ENCODE data around the gene TSPAN17. TPM values are rescaled to one million over a fixed set of nuclear protein-coding genes. Genes with fewer than 3 reads are reported as not detected.

TSPAN17 gene
- total RNA-seq, 1 donor from 2014 or later, result 20.1 TPM

- ATAC-seq (no peak), DNase-seq (ENCODE audit: low spot score) (no peak)
- intact Hi-C loops (cut with DNase I), result no loop called here
Measured at GRCh38 chr5:176637556-176637955, 9.7 kb upstream of the TSPAN17 start.

DNA sequence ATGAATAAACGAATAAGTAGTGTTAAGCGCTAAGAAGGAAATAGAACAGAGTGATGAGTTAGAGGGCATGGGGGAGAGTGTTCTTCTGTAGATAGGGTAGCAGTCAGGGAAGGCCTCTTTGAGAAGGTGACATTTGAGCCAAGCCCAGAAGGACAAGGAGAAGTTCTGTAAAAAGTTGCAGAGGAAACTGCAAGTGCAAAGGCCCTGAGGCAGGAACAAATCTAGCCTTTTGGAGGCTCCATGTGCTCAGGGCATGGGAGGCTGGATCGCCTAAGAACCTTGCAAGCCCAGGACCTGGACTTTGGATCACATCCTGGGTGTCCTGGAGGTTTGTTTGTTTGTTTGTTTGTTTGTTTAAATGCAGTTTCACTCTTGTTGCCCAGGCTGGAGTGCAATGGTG lies 8.8 kb upstream of the TSPAN17 start:
- ATAC-seq (no peak), DNase-seq (ENCODE audit: low spot score) (no peak)
- intact Hi-C loops (cut with DNase I), result no loop called here

GRCh38 chr5:176639208-176639607 lies 8.1 kb upstream of the TSPAN17 start:
- no peak for ATAC-seq
- intact Hi-C loops (cut with DNase I), result no loop called here
- no peak for DNase-seq (ENCODE audit: low spot score)

GRCh38 chr5:176639981-176640380 lies 7.3 kb upstream of the TSPAN17 start:
- intact Hi-C loops (cut with DNase I), result no loop called here
- ATAC-seq, result peak; percentile 33
- DNase-seq (ENCODE audit: low spot score), result no peak

- intact Hi-C loops (cut with DNase I), result no loop called here
- DNase-seq (ENCODE audit: low spot score) (no peak), ATAC-seq (no peak)
Measured at GRCh38 chr5:176640616-176641015, 6.7 kb upstream of the TSPAN17 start.

DNA sequence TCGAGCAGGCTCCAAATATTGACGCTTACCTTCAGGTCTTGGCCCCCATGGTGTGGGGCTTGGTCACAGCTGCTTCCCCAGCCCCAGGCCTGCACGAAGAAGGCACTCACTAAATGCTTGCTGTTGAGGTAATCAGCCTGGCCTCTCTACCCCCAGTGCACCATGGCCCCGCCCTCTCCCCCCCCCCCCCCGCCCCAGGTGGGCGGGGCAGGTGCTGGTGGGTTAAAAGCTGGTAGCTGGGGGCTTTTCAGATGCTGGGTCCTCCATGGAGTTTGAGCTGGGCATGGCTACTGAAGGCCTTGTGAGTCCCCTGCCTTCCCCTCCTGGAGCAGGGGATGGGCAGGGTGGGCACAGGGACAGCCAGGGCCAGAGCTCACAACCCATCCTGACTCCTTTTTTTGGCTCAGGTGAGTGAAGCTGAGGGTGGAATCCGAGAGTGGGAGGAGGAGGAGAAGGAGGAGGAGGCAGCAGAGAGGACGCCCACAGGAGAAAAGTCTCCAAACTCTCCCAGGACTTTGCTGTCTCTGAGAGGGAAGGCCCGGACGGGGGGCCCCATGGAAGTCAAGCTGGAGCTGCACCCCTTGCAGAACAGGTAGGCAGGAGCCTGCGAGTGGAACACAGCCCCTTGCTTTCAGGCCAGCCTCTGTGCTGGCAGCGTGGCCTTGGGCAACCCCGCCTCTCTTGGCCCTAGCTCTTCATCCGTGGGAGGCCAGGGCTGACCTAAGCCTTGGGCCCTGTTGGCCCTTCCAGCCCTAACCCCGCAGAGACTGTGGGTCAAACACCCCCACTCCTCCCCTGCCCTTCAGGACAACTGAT lies 4.4 kb upstream of the TSPAN17 start:
- ATAC-seq, result no peak
- intact Hi-C loops (cut with DNase I), result no loop called here

DNA sequence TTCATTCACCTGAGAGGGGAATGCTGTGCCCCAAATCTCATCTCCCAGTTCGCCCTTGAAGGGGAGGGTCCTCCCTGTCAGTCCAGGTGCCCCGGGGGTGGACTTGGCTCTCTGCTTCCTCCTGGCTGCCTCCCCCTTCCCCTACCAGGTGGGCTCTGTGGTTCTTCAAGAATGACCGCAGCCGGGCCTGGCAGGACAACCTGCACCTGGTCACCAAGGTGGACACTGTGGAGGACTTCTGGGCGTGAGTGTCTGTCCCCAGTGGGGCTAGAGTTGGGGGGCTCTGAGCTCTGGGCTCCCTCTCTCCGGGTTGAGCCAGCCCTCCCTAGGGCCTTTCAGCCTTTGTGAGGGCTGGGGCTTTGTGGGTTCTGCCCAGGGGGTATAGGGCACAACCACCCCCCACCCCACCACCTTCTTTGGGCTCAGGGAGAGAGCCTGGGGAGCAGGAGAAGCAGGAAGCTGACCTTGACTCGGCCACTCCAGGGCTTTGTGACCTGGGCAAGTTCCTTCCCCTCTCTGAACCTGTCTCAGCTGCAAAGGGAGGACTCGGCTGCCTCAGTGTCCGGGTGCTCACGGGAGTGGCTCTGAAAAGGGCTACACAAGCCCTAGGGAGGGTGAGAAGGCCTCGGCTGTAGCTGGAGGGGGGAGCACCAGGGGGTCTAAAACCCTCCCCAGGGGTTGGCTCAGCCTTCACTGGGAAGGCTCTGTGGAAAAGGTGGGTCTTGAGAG lies 3.6 kb upstream of the TSPAN17 start:
- ATAC-seq (no peak), DNase-seq (ENCODE audit: low spot score) (no peak)
- intact Hi-C loops (cut with DNase I), result no loop called here

More for the DNA sequence above, 4.4 kb upstream of the TSPAN17 start:
- no peak for DNase-seq (ENCODE audit: low spot score)

- intact Hi-C loops (cut with DNase I), result no loop called here
- DNase-seq (ENCODE audit: low spot score) (no peak), ATAC-seq (no peak)
Measured at GRCh38 chr5:176644294-176644693, 3.0 kb upstream of the TSPAN17 start.

GRCh38 chr5:176644878-176645670 lies 2.2 kb upstream of the TSPAN17 start:
- ATAC-seq (no peak), DNase-seq (ENCODE audit: low spot score) (no peak)
- intact Hi-C loops (cut with DNase I), result no loop called here

- no peak for ATAC-seq
- intact Hi-C loops (cut with DNase I), result no loop called here
- no peak for DNase-seq (ENCODE audit: low spot score)
Measured at GRCh38 chr5:176646049-176646706, 1.1 kb upstream of the TSPAN17 start.

DNA sequence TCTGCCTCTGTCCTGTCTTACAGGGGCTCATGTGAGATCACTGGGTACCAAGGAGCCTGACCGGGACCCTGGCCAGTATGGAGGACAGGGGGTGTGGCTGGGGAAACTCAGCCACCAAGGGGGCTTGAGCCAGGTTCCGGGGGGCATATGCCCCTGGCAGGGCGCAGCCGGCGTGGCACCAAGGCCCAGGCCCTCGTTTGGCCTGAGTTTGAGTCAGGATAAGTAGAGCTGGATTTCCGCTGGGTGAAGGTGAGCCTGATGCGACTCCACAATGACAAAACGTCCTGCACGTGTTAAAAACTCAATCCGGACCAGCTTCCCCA lies 616 bp upstream of the TSPAN17 start:
- peak; percentile 75 for DNase-seq (ENCODE audit: low spot score)
- intact Hi-C loops (cut with DNase I), result no loop called here
- peak; percentile 1 for ATAC-seq

DNA sequence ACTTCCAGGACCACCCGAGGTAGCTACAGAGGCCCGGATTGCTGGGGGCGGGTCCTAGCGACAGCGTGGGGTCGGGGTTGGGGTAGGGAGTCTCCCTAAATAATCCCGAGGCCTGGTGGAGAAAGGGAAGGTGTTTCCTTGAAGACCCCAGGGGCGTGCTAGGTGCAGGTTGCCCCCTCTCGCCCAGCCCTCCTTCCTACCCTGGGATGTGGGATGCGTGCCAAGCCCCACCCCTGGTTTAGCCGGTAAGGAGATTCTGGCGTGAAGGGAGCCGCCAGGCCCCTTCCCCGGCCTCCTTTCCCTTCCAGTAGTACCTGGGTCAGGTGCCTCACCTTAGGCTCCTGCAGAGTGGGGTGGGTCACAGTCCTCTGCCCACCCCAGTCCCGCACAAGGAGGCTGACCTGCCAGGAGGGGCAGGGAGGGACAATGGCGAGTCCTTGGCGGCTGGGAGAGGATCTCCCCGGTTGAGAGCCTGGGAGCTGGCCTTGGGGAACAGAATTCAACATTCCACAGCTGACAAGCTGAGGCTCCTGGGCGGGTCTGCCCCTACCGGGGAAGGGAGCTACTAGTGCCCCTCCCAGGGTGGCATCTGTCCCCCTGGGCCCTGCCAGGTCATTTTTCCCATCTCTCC lies 674 bp downstream of the TSPAN17 start:
- intact Hi-C loops (cut with DNase I), result no loop called here
- DNase-seq (ENCODE audit: low spot score), result peak; percentile 84
- no peak for ATAC-seq

- ATAC-seq, result no peak
Measured at GRCh38 chr5:176648474-176649194, 1.4 kb downstream of the TSPAN17 start.

GRCh38 chr5:176650354-176650884 lies 3.1 kb downstream of the TSPAN17 start:
- no peak for ATAC-seq
- intact Hi-C loops (cut with DNase I), result no loop called here
- no peak for DNase-seq (ENCODE audit: low spot score)

More at GRCh38 chr5:176648474-176649194, 1.4 kb downstream of the TSPAN17 start:
- DNase-seq (ENCODE audit: low spot score), result no peak
- intact Hi-C loops (cut with DNase I), result no loop called here

GRCh38 chr5:176651472-176651980 lies 4.2 kb downstream of the TSPAN17 start:
- ATAC-seq (no peak), DNase-seq (ENCODE audit: low spot score) (no peak)
- intact Hi-C loops (cut with DNase I), result no loop called here

DNA sequence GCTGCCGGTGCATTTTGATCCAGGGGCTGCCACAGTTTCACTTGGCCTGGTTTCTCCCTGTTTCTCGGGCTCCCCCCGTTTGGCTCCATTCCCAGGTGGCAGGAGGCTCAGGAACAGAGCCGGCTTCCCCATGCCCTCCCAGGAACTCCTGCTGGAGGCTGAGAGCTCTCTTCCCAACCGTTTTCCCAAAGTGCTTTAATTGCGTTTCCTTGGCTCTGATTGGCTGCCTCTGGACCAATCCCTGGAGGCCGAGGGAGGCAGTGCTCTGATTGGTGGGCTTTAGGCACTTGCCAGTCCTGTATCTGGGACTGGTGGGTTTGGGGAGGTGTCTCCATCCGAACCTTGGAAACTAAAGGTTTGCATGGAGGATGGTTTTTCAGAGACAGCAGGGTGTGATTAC lies 4.9 kb downstream of the TSPAN17 start:
- DNase-seq (ENCODE audit: low spot score), result no peak
- no peak for ATAC-seq
- intact Hi-C loops (cut with DNase I), result no loop called here

DNA sequence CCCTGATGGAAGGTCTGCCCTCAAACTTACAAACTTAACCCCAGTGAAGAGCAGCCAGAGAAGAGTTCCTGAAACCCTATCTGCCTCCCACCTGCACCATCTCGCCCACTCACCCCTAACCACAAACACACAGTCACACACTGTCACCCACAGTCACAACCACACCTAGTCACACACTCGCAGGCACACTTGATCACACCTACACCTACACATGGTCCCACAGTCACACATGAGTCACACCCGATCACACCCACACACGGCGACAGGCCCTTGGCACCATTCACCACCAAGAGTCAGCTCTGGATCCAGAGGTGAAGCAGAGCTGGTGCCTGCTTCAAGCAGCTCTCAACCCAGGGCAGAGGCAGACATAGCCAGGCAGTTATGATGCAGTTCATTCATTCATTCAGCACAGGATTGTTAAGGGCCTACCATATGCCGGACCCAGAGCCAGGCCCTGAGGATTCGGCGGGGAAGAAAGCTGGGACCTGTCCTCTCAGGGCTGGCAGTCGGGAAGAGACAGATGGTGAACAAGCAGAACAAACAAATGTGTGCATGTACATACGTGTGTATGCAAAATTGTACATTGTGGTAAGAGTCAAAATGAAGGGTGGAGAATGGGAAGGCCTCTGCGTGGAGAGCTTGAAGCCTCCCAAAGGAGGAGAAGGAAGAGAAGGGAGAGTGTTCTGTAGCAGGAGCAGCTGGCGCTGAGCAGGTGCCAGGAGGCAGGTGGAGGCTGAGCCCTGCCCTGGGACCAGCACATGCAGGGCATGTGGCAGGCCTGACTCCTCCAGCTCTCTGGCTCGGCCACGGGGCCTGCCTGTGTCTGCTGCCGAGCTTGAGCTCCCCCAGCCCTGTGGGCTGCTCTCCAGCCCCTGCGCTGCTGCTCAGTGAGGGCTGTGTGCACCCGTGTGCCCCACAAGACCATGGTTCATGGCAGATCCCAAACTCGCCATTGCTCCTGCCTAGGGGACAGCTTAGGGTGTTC lies 6.4 kb downstream of the TSPAN17 start:
- intact Hi-C loops (cut with DNase I), result no loop called here
- no peak for DNase-seq (ENCODE audit: low spot score)
- no peak for ATAC-seq
